ENCODE data around the gene CELA3A.
"Not testable (repeated sequence)": the region's sequence is repeated elsewhere in the genome, so short reads cannot be mapped to it uniquely, and the experiment has no call there.

DNA sequence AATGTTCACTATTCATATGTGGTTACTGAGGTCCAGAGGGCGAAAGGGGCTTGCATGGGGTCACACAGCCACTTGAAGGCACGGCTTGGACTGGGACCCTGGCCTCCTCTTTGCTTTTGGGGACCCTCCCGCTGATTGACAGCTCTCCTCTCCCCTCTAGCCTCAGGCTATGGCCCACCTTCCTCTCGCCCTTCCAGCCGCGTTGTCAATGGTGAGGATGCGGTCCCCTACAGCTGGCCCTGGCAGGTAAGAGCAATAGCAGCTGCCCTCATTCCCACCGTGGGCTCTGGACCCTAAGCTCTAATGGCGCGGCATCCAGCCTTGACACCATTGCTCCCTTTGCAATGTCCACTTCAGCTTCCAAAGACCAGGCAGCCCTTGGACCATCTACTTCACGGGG, 23.2 kb upstream of the CELA3A start:
- TF ChIP-seq, protein P1, sequence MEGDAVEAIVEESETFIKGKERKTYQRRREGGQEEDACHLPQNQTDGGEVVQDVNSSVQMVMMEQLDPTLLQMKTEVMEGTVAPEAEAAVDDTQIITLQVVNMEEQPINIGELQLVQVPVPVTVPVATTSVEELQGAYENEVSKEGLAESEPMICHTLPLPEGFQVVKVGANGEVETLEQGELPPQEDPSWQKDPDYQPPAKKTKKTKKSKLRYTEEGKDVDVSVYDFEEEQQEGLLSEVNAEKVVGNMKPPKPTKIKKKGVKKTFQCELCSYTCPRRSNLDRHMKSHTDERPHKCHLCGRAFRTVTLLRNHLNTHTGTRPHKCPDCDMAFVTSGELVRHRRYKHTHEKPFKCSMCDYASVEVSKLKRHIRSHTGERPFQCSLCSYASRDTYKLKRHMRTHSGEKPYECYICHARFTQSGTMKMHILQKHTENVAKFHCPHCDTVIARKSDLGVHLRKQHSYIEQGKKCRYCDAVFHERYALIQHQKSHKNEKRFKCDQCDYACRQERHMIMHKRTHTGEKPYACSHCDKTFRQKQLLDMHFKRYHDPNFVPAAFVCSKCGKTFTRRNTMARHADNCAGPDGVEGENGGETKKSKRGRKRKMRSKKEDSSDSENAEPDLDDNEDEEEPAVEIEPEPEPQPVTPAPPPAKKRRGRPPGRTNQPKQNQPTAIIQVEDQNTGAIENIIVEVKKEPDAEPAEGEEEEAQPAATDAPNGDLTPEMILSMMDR (IDR thresholded peaks at IDR 0.05 in 2 of 3, conservative IDR thresholded peaks at IDR 0.05 in 1 of 3; ENCODE audit: control insufficient read depth in 2 of 3, extremely low read depth in 1 of 3, insufficient read depth in 1 of 3, low read depth in 3 of 3, low read length in 3 of 3): not testable (repeated sequence)
- TF ChIP-seq SIN3A (IDR thresholded peaks at IDR 0.05; ENCODE audit: low read depth, low read length); GATAD2B (conservative IDR thresholded peaks at IDR 0.05; ENCODE audit: low read depth); HDAC2 (IDR thresholded peaks at IDR 0.05); SMC3 (IDR thresholded peaks at IDR 0.05; ENCODE audit: borderline replicate concordance, low read length); ASH2L (IDR thresholded peaks at IDR 0.05; ENCODE audit: borderline replicate concordance, low read depth); EZH2 (IDR thresholded peaks at IDR 0.05; ENCODE audit: borderline replicate concordance, control insufficient read depth, low read depth, low read length); POLR2AphosphoS5 (IDR thresholded peaks at IDR 0.05; ENCODE audit: low read length); MEF2A (IDR thresholded peaks at IDR 0.05; ENCODE audit: insufficient read depth, low read depth, low read length): not testable (repeated sequence)

Data from GM12878 (cell line).